Right kidney (tissue), 1 donor: ENCODE results near the gene COL6A1.

Experiments
- DNase-seq: peaks from one replicate; pipeline ENCODE4 v3.0.0-alpha.2; 2016

The COL6A1 gene

DNA sequence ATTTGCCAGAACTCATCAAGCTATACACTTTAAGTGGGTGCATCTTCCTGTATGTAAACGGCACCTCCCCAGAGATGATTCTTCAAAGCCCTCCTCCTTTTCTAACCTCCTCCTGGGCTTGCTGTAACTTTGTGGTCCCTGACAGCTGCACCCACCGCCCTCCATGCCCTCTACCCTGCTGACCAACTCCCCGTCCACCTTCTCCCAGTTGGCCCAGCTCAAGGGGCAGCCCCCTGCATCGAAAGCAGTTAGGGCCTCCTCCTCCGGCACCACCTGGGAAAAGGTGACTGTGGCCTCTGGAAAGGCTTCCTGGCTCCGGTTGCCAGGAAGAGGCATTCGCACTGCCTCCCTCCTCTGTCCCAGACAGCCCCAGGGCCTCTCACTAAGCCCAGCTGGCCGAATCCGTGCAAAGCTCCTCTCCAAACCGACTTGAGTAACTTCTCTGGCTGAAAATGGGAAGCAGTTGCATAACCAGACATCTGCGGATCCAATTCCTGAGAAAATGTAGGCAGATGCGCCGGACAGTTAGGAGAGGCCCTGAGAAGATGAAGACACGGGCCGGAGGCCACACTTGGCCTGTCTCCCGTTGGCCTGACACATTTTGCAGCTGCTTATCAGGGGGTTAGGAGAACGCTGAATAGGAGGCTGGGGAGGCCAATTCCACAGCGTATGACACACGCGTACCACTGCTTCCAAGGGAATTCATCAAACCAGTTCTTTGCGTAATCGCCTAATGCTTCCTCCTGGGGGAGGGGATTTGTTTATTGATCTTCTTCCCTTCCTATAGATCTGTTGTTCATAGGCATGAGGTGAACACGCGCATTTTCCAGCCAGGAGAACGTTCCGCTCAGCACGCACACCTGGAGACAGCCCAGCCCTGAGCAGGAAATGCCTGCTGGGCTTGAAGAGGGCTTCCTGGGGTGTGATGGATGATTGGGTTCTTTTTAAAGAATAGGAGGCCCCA is 67.6 kb downstream of the COL6A1 start:
- no peak for DNase-seq

DNA sequence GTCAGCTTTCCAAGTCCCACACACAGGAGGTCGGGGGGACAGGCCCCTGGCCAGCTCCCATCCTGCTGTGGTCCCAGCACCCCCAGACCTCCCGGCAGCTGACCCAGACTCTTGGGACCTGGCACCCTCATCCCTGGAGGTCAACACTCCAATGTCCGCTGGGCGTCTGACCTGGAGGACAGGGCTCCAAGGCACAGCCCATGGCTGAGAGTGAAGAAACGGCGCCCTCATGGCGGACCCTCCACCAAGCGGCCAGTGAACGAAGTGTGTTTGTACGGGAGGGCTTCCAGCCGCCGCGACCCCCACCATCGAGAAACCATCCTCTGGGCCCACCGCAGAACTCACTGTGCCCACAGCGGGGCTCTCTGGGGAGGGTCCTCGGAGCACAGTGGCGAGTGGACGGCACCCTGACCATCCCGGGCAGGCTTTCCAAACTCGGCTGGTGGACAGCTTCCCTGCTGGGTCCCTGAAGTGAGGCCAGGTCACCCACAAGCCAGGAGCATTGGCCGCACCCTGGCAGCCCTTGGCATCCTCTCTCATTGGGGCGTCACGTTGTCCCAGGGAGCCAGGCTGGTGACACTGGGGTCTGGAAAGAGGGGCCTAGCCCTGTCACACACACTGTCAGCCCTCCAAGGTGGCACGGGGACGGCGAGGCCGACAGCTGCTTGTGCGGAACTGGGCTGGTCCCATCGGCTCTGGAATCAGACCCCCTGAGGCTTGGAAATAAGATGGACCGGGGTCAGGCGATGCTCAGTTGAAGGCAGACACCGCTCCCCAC is 68.5 kb downstream of the COL6A1 start:
- no peak for DNase-seq

DNA sequence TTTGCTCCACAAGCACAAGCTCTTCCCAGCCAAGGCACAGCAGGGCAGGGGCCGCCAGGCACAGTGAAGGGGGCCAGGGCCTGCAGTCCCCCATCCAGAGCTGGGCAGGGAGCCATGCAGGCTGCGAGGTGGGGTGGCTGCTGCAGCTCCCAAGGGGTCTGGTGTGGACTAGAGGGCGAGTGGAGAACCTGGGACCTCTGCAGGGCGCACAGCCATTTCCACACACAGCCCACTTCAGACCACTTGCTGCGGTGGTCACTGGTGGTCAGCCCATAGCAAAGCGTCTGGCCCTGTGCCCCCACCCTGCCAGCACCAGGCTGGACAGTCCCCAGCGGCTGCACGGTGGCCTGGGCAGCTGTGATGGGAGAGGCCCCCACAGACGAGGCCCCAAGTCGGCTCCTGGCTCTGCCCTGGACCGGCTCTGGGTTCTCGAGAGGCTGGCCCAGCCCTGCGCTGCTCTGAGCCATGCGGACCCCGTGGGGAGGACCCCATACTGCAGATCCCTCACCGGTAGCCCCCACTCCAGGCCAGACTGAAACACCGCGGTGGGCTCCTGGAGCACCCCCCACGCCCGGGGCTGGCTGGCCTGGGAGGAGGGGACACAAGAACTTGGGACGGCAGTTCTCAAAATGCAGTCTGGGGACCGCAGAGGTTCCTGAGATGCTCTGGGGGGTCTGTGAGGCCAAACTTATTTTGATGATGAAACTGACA is 69.3 kb downstream of the COL6A1 start:
- DNase-seq = no peak

DNA sequence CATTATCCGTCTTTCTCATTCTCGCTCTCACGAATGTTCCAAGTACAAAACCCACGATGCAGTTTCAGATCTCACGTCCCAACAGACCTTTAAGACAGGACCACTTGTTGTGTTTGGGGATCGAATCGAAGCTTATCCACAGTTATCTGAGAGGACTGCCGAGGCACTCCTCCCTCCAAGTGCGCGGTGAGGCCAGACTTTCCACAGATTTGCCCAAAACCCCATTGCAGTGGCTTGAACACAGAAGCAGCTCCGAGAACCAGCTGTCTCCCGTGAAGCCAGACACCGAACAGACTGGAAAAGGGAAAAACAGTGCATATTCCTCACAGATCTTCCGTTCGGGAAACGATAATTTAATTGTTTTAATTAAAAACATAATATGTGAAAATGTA is 69.8 kb downstream of the COL6A1 start:
- DNase-seq = no peak

DNA sequence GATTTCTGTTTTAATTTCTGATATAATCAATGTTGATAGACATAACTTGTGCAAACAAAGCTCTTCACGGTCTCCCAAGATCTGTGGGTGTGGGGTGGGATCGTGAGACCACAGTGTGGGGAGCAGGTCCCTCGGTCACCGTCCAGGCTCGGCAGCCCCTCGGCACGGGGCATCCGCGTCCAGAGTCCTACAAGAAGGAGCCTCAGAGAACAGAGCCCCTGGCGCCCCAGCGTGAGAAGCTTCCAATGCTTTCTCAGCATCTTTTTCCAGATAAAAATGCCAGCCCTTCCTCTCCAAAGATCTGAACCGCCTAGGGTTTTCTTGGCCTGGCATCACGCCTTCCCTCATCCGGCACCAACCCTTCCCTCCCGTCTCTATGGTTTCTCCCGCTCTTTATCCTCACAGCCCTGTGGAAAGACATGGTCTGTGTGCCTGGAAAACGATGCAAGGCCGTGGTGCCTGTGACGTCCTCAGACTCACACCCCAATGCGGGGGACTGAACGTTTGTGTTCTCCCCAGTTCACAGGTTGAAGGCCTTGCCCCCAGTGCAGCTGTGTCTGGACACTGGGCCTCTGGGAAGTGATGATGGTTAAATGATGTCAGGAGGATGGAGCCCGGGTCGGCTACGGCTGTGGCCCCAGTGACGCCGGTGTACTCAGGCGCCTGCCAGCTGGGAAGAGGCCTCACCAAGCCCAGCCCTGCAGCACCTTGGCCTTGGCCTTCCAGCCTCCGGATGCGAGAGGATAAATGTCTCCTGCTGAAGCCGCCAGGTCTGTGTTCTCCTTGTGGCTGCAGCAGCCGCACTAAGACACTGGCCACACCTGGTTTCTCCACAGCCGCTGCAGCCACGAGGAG is 70.5 kb downstream of the COL6A1 start:
- no peak for DNase-seq

DNA sequence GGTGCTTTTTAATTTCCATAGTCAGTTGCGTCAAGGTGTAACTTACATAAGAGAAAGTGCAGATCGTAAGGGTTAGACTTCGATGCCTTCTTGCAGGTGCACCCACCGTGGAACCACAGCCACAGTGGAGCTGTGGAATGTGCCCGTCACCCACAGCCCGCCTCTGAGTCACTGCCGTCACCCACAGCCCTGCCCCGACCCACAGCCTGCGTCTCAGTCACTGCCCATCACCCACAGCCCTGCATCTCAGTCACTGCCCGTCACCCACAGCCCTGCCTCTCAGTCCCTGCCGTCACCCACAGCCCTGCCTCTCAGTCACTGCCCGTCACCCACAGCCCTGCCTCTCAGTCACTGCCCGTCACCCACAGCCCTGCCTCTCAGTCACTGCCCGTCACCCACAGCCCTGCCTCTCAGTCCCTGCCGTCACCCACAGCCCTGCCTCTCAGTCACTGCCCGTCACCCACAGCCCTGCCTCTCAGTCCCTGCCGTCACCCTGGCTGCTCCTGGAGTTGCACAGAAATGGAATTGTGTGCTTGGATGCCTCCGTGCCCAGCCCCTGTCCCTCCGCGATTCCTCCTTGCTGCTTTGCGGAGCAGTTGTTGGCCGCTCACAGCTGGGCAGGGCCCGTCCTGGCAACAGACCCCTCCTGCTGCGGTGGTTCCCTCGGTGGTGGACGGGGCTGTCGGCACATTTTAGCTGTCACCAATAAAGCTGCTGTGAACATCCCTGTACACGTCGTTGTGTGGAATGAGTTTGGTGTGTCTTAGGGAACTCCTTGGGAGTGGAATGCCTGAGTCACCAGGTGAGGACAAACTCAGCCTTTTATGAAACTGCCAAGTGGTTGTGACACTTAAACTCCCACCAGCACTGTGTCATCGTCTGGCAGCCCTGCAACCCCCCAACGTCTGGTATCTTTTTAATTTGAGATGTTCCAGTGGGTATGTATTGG is 71.4 kb downstream of the COL6A1 start:
- DNase-seq = no peak

DNA sequence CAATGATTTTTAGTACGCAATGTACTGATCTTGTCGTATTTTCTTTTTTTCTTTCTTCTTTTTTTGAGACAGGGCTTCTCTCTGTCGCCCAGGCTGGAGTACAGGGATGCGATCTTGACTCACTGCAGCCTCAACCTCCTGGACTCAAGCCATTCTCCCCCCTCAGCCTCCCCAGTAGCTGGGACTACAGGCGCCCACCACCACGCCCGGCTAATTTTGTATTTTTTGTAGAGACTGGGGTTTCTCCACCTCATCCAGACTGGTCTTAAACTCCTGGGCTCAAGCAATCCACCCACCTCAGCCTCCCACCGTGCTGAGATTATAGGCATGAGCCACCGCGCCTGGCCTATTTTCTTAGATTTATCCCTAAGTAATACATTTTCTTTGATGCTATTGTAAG is 72.5 kb downstream of the COL6A1 start:
- DNase-seq = no peak

DNA sequence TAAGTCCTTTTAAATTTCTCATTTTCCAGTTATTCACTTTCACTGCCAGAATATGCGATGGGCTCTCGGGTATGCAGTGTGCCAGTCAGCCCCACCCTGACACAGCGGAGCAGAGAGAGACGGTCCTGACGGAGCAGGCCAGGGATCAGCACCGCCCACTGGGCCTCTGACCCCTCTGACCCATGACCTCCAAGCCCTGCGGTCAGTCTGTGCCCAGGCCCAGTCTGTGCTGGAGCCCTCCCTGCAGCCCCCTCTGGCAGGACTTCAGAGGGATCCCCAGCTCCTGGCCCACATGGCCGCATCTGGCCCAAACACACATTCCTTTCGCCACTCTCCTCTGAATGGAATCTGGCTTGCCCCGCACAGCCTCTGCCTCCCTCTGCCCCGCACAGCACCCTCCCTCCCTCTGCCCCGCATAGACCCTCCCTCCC is 72.9 kb downstream of the COL6A1 start:
- DNase-seq = no peak
